ENCODE measurements around the gene RNF212.

RNF212 gene

GRCh38 chr4:1045193-1045594 is 68.2 kb downstream of the RNF212 start:
- TF ChIP-seq, protein P1, sequence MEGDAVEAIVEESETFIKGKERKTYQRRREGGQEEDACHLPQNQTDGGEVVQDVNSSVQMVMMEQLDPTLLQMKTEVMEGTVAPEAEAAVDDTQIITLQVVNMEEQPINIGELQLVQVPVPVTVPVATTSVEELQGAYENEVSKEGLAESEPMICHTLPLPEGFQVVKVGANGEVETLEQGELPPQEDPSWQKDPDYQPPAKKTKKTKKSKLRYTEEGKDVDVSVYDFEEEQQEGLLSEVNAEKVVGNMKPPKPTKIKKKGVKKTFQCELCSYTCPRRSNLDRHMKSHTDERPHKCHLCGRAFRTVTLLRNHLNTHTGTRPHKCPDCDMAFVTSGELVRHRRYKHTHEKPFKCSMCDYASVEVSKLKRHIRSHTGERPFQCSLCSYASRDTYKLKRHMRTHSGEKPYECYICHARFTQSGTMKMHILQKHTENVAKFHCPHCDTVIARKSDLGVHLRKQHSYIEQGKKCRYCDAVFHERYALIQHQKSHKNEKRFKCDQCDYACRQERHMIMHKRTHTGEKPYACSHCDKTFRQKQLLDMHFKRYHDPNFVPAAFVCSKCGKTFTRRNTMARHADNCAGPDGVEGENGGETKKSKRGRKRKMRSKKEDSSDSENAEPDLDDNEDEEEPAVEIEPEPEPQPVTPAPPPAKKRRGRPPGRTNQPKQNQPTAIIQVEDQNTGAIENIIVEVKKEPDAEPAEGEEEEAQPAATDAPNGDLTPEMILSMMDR (IDR thresholded peaks at IDR 0.05; ENCODE audit: extremely low read depth, missing control alignments): no peak
- no peak for DNase-seq (ENCODE audit: low spot score)

DNA sequence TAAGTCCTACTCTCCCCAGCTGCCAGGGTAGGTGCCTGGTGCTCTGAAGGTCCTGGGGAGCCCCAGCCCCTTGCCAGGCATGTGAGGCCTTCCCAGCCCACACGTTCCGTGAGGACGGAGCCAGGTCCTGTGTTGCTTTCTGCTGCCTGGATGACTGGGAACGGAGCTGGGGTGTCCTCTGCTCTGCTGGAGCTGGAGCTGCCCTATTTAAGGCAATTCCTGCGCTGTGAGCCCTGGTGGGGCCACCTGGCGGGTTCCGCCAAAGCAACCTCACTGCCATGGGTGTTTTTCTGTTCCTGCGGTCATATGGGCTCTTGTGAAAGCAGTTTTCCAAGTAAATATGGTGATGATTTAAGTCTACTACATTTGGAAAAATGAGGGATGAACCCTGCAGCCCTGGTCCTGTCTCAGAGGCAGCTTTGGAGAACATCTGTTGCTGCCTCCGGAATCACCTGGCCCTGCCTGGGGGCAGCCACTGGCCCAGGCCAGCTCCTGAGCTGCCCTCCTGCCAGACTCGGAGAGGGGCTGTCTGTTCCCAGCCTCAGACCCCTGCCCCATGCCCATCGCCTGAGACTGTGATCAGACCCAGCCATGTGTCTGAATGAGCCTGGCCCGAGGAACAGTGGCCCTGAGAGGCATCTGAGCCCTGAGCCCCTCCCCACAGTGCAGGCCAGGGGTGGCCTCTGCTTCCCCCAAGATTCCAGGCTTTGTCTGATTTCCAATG is 68.7 kb downstream of the RNF212 start:
- TF ChIP-seq, protein P1 (IDR thresholded peaks at IDR 0.05; ENCODE audit: extremely low read depth, missing control alignments): no peak
- DNase-seq (ENCODE audit: low spot score): no peak

DNA sequence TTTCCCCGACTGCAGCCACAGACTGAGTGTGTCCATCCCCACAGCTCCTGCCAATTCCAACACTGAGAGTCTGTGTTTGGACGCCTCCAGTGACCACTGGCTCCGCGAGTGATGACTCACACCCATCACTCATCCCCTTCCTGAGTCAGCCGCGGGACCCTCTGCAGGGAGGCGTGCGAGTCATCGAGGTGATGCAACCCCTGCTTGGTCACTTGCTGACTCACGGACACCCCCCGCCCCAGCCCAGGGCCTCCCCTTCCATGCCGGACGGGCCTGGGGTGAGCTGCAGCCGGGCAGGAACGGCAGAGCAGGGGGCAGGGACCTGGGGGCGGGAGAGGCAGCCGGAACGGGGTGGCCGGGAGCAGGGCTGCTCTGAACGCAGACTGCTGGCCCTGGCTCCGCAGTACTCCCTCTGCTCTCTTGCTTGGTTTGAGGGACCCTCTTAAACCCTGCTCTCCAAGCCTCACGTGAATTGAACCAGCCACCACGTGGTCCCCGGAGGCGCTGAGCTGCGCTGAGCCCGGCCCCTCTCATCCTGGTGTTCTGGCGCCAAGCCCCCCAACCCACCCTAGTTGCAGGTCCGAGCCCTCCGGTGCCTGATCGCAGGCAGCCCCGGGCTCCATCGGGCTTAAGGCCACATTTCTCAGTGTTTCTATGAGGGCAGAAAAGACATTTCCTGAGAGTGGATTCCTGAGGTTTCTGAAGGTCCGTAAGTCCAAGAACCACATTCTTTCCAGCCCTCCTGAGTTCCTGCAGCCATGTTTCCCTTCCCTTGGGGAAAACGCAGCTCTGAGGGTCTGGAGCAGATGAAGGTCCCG is 69.5 kb downstream of the RNF212 start:
- TF ChIP-seq, protein P1 (IDR thresholded peaks at IDR 0.05; ENCODE audit: extremely low read depth, missing control alignments): no peak
- no peak for DNase-seq (ENCODE audit: low spot score)

- TF ChIP-seq, protein P1 (IDR thresholded peaks at IDR 0.05; ENCODE audit: extremely low read depth, missing control alignments): no peak
- DNase-seq (ENCODE audit: low spot score): no peak
These were observed 70.2 kb downstream of the RNF212 start for GRCh38 chr4:1043162-1043561.

- TF ChIP-seq, protein P1 (IDR thresholded peaks at IDR 0.05; ENCODE audit: extremely low read depth, missing control alignments): no peak
- no peak for DNase-seq (ENCODE audit: low spot score)
These were observed 70.9 kb downstream of the RNF212 start for GRCh38 chr4:1042352-1043055.

GRCh38 chr4:1041936-1042330 is 71.4 kb downstream of the RNF212 start:
- DNase-seq (ENCODE audit: low spot score): no peak
- TF ChIP-seq, protein P1 (IDR thresholded peaks at IDR 0.05; ENCODE audit: extremely low read depth, missing control alignments): no peak
